ENCODE data around the gene FANCE.

FANCE gene

DNA sequence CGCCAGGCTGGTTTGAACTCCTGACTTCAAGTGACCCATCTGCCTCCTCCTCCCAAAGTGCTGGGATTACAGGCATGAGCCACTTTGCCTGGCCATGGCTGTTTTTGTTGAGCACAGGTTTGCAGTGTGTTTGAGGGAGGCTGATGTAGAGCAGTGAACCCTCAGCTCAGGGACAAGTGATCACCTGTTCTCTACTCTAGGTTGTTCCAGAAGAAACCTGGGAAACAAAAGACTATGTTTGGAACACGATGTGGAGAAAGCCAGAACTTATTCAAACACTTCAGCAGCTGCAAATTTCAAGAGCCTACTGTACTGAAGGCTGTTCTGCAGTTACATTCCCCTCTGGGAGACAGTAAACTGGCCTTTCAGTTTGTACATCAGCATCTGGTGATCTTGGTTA, 55.9 kb downstream of the FANCE start:
- Histone ChIP-seq H3K27ac (ENCODE audit: low read depth, low read length) (no peak overlapping the region), H3K9me2 (replicated peaks; ENCODE audit: insufficient read depth, low read length) (no peaks in the 10 kb centered on the region)

DNA sequence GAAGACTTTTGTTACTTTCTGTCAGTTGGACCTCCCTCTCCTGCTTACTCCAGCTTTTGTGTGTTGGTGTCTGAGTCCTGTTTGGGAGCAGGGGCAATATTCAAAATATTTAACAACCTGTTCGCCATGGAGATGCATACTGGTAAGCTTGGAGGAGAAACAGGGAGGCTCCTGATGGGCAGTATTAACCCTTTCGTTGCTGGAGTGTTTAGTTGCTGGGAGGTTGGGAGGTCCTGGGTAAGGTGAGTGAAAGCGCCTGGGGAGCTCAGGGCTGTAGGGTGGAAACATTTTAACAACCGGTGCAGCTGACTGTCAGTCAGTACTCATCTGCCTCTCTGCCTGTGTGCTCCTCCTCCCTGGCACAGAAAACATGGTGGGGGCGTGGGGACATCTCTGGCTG, 56.4 kb downstream of the FANCE start:
- Histone ChIP-seq H3K4me3 (ENCODE audit: insufficient read depth, low read length, poor library complexity, severe bottlenecking) (no peak overlapping the region), H3K9me2 (replicated peaks; ENCODE audit: insufficient read depth, low read length) (no peaks in the 10 kb centered on the region), H3K79me2 (ENCODE audit: insufficient read depth, low read length) (no peaks in the 10 kb centered on the region), H3K9me3 (ENCODE audit: insufficient read depth, low read length) (no peaks in the 10 kb centered on the region), H3K27me3 (ENCODE audit: low read length) (no peaks in the 10 kb centered on the region), H3K27ac (ENCODE audit: low read depth, low read length) (no peak overlapping the region), H3K36me3 (ENCODE audit: low read length) (no peaks in the 10 kb centered on the region), H3K9ac (ENCODE audit: low read length) (no peak overlapping the region), H3F3A (ENCODE audit: insufficient read depth) (no peaks in the 10 kb centered on the region), H2AFZ (ENCODE audit: low read depth, low read length, severe bottlenecking) (no peak overlapping the region), H4K20me1 (ENCODE audit: low read depth, low read length) (no peaks in the 10 kb centered on the region), H3K4me2 (ENCODE audit: low read depth, low read length, poor library complexity, severe bottlenecking) (no peak overlapping the region)
- TF ChIP-seq CTCF (IDR thresholded peaks at IDR 0.05; ENCODE audit: insufficient read depth, low read length, poor library complexity, severe bottlenecking) = no peak
- TF ChIP-seq EZH2phosphoT487 (conservative IDR thresholded peaks at IDR 0.05; ENCODE audit: low read length) = no peak

More for the DNA sequence above, 55.9 kb downstream of the FANCE start:
- no peak overlapping the region for H2AFZ ChIP-seq (ENCODE audit: low read depth, low read length, severe bottlenecking)
- no peaks in the 10 kb centered on the region for H3K79me2 ChIP-seq (ENCODE audit: insufficient read depth, low read length)
- H3K9ac ChIP-seq (ENCODE audit: low read length) = no peak overlapping the region
- no peaks in the 10 kb centered on the region for H3F3A ChIP-seq (ENCODE audit: insufficient read depth)
- H3K36me3 ChIP-seq (ENCODE audit: low read length) = no peaks in the 10 kb centered on the region
- H3K9me3 ChIP-seq (ENCODE audit: insufficient read depth, low read length) = no peaks in the 10 kb centered on the region
- H3K4me3 ChIP-seq (ENCODE audit: insufficient read depth, low read length, poor library complexity, severe bottlenecking) = no peak overlapping the region
- TF ChIP-seq CTCF (IDR thresholded peaks at IDR 0.05; ENCODE audit: insufficient read depth, low read length, poor library complexity, severe bottlenecking) (no peak), EZH2phosphoT487 (conservative IDR thresholded peaks at IDR 0.05; ENCODE audit: low read length) (no peak)
- H3K27me3 ChIP-seq (ENCODE audit: low read length) = no peaks in the 10 kb centered on the region
- H4K20me1 ChIP-seq (ENCODE audit: low read depth, low read length) = no peaks in the 10 kb centered on the region
- no peak overlapping the region for H3K4me2 ChIP-seq (ENCODE audit: low read depth, low read length, poor library complexity, severe bottlenecking)

DNA sequence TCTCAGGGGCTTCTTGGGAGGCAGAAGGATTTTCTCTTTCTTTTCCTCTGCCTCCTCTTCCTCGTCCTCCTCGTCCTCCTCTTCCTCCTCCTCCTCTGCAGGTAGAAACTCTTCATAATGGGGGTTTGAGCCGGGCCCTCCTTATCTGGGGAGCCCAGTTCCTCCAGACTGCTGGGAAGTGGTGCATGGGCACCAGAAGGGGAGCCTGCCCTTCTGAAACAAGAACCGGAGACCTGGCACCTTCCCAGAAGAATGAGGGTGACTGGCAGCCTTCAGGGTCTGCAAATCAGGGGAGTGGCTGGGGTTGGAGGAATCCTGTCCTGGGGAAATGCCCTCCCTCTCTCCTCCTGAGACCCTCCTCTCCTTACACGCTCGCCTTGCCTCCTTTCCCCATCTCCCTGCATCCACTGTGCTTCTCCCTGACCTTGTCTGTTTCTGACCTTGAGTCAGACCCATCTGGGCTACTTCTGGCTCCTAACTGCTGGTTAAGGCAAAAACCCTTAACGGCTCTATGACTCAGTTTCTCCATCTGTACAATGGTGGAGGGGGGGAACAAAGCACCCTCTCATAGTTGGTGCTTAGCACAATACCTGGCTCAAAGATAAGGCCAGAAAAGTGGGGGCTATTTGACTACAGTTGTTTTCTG, 58.9 kb downstream of the FANCE start:
- Histone ChIP-seq H3K4me2 (ENCODE audit: low read depth, low read length, poor library complexity, severe bottlenecking) (no peak overlapping the region), H3F3A (ENCODE audit: insufficient read depth) (no peaks in the 10 kb centered on the region), H3K4me3 (ENCODE audit: insufficient read depth, low read length, poor library complexity, severe bottlenecking) (no peak overlapping the region), H3K9me3 (ENCODE audit: insufficient read depth, low read length) (no peaks in the 10 kb centered on the region), H3K36me3 (ENCODE audit: low read length) (no peaks in the 10 kb centered on the region), H3K27me3 (ENCODE audit: low read length) (no peaks in the 10 kb centered on the region), H3K27ac (ENCODE audit: low read depth, low read length) (no peak overlapping the region), H3K9ac (ENCODE audit: low read length) (no peak overlapping the region), H4K20me1 (ENCODE audit: low read depth, low read length) (no peaks in the 10 kb centered on the region), H2AFZ (ENCODE audit: low read depth, low read length, severe bottlenecking) (no peak overlapping the region), H3K9me2 (replicated peaks; ENCODE audit: insufficient read depth, low read length) (no peaks in the 10 kb centered on the region), H3K79me2 (ENCODE audit: insufficient read depth, low read length) (no peaks in the 10 kb centered on the region)
- no peak for TF ChIP-seq EZH2phosphoT487 (conservative IDR thresholded peaks at IDR 0.05; ENCODE audit: low read length)
- TF ChIP-seq CTCF (IDR thresholded peaks at IDR 0.05; ENCODE audit: insufficient read depth, low read length, poor library complexity, severe bottlenecking) = no peak

All from SU-DHL-6 (cell line).